Hepatocyte (in vitro differentiated cells): ENCODE data around the gene LRRC4.

Experiments used
- EZH2 ChIP-seq: fragments of 200-600 bp; sonication (generic); IDR thresholded peaks from 2 replicates; pipeline ENCODE4 v1.6.1; 2016; ENCODE audit warnings: antibody characterized with exemption, mild to moderate bottlenecking, borderline replicate concordance
- EZH2phosphoT487 ChIP-seq: fragments of 200-600 bp; sonication (generic); IDR thresholded peaks from one replicate; pipeline ENCODE4 v1.6.1; 2018; ENCODE audit warnings: antibody characterized with exemption, mild to moderate bottlenecking, low read depth, moderate library complexity; ENCODE audit not compliant: unreplicated experiment, severe bottlenecking
- TF ChIP-seq, protein P1 (sequence below): fragments of 200-600 bp; sonication (generic); IDR thresholded peaks from 2 replicates; pipeline ENCODE4 v1.5.1; 2016; ENCODE audit warnings: antibody characterized with exemption, mild to moderate bottlenecking; ENCODE audit not compliant: poor library complexity

- TF ChIP-seq, protein P1, sequence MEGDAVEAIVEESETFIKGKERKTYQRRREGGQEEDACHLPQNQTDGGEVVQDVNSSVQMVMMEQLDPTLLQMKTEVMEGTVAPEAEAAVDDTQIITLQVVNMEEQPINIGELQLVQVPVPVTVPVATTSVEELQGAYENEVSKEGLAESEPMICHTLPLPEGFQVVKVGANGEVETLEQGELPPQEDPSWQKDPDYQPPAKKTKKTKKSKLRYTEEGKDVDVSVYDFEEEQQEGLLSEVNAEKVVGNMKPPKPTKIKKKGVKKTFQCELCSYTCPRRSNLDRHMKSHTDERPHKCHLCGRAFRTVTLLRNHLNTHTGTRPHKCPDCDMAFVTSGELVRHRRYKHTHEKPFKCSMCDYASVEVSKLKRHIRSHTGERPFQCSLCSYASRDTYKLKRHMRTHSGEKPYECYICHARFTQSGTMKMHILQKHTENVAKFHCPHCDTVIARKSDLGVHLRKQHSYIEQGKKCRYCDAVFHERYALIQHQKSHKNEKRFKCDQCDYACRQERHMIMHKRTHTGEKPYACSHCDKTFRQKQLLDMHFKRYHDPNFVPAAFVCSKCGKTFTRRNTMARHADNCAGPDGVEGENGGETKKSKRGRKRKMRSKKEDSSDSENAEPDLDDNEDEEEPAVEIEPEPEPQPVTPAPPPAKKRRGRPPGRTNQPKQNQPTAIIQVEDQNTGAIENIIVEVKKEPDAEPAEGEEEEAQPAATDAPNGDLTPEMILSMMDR: no peak
- no peak for TF ChIP-seq EZH2
- no peak for TF ChIP-seq EZH2phosphoT487
Observed at GRCh38 chr7:127979113-127979727, 52.0 kb downstream of the LRRC4 start.
